Hypothalamus (tissue), 51 donors: ENCODE measurements around the gene GNLY.

Experiments used
- DNase-seq, 51 donors: peaks; one replicate each; lab custom pipeline; 2025; lab: John Stamatoyannopoulos, UW

Gene GNLY

DNA sequence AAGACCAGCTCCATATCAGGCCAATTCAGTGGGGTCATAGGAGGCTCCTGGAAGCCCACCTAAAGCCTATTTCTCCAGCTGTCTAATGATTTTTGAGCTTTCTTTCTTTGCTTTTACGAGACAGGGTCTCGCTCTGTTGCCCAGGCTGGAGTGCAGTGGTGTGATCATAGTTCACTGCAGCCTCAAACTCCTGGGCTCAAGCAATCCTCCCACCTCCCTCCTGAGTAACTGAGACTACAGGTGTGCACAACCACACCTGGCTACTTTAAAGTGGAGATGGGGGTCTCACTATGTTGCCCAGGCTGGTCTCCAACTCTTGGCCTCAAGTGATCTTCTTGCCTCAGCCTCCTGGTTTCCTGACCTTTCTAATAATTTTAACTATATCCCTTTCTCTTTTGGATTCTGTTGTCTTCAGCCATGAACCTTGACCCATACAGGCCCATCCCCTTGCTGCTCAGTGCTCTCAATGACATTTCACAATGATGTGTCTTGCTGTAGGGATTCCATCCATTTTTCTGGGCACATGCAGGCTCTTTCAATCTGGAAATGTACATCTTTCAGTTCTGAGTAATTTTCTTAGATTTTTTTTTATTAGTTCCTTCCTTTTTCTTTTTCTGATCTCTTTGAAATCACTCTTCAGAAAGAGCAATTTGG lies 29.7 kb downstream of the GNLY start:
- no peak for DNase-seq

DNA sequence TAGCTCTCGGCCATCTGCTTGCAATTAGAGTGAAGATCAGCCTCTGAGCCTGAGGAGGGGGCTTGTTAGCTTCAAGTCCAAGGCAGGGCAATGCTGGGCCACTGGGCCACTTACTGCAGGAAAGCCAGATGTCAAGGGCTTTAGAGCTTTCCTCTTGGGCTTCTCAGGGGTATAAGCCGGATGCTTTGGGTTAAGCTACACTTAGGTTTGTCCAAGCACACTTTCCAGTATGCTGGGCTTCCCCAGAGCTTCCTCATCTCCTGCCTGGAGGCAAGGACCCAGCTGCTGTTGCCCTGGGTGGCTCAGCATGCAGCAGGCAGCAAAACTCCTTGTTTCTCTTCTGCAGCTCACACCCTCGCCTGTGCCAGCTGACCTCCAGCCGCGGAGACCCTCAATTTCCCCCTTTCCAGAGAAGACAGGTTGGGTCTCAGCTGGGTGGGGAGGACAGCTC lies 30.6 kb downstream of the GNLY start:
- DNase-seq, result no peak

DNA sequence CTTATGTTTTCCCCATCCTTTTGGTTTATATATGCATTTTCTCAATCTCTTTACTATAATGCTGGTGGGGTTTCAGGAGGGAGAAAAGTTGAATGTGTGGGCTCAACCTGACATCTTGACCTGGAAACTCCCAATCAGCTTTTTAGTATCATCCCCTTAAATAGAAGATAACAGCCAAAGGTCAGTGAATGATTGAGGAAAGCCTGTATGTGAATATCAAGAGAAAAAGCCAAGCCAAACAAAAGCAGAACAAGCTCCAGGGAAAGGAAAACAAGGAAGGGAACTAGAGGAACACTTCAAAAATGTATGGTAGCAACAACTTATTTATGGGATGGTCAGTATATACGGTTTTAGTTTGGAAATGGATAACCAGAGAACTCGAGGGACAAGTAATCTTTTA lies 31.3 kb downstream of the GNLY start:
- no peak for DNase-seq

DNA sequence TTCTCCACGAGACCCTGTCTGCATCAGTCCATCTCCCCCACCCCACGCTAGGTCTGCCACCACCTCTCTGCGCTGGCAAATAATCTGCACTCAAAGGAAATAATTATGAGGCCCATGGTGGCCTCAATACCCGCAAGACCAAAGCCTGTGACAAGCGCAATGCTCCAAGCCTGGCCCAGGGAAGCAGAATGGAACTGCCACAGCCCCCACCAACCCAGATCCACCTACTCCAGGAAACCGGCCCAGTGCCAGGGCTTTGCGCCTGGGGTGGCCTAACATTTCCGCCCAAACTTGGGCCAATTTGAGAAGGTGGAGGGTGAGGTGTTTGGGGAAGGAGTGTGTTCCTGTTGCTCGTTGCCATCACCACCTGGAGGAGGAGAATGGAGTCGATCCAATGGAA lies 33.6 kb downstream of the GNLY start:
- no peak for DNase-seq

DNA sequence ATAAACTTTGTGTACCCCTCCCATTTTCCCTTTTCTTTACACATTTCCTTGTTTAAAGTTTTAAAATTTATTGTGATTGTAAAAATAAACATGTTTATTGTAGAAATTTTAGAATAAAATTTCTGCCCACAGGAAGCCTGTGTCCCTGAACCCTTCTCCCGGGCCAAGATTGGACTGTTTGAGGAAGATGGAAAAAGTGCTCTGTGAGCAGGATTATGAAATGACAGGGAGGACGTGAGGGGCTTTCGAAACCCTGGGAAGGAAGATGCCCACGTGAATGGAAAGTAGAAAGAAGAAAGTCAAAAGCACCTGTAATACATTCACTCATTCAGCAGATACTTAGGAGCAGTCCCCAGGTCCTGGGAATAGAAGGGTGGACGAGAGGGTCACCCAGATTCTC lies 34.2 kb downstream of the GNLY start:
- DNase-seq, result no peak

DNA sequence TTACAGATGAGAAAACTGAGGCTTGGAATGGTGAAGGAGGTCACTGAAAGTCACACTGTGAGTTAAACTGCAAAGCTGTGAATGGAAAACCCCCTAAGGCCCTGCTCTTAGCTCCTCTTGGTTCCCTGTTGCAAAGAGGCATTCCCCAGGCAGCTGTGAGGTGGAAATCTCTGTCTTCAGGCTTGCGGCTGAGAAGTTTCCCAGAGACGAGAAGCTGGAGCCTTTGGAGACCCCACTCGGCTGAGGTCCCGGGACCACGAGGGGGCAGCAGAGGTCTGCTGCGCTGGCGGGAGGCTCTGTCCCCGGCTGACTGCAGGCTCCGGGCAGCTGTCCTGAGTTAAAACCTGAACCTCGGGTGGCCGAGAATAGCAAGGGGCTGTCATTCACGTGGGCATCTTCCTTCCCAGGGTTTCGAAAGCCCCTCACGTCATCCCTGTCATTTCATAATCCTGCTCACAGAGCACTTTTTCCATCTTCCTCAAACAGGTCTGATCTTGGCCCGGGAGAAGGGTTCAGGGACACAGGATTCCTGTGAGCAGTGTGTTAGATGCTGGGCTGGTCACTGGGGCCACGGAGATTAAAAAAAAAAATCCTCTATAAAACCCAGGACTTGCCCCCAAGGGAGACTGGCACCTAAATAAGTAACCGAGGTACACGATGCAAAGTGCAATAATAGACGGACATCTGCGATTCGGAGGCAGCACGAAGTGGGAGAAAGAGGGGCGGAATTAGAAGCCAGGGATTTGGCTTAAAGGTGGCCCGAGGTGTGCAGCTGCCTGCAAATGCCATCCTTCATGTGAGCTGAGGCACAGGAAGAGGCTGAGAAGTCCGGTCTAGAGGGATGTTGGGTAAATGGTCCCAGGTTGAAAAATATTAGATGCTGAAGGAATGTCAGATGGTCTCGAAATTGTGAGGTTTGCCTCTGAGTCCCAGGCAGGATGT lies 35.0 kb downstream of the GNLY start:
- DNase-seq, result peak in 50 of 51 donors; percentile 42 to 91 (median 80)

DNA sequence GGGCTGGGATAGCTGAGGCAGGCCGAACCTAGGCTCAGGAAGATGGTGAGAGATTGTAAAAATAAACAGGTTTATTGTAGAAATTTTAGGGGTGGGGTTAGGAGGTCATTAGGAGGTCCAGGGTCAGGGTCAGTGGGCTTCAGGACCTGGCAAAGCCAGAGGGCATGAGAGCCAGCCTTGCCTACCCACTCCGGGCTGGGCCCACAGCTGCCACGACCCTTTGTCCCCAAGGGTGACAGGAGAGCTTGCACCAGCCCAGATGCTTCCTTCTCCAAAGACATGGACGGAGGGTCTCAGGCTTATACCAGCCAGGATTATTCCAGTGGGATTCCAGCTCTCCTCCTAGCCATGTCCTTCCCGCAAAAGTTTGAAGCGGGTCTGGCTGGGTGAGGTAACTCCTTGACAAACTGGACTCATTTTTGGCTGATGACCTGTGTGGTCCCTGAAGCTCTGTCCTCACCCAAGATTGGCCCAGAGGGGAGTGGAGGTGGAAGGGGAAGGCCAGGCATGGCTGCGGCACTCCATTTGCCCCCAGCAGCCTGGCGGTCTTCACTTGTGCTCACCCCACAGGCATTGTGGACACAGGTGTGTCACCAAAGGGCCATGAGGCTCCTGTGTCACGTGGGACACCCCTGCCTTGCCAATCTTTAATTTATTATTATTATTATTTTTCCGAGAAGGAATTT lies 35.8 kb downstream of the GNLY start:
- DNase-seq, result no peak

DNA sequence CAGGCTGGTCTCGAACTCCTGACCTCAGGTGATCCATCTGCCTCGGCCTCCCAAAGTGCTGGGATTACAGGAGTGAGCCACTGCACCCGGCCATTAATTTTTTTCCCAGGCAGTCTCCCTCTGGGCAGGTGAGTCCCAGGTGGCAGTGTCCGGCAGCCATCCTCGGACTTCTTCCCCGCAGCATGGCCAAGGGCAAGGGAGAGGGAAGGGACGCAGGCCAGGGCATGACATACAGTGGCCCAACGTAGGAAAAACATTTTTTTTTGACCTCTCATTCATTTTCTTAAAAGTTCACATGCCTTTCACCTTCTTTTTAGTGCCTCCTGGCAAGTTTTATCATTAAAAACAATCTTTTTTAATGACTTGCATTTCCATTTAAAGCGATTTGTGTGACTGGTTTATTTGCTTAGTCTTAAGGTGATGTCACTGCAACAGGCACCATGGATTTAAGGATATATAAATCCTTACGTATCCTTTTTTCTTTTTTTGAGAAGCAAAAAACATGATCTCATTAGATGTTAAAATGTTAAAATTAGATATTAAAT lies 36.6 kb downstream of the GNLY start:
- DNase-seq, result no peak

DNA sequence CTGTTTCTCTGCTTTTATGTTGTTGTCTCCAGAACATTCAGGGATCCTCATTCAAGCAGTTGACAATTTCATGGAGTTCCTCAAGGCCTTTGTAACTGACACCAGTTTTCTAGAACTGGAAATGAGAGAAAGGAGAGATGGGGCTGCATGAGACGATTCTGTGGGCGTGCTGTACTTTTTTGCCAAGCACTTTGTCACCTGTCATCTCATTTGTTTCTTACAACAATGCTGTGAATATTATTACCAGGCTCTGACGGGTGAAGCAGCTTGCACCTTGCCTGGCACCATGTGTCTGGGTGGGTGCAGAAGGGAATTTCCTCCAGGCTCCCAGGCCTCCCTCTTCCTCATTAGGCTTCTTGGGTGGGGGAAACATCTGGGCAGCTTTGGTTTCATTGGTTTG lies 37.4 kb downstream of the GNLY start:
- DNase-seq, result no peak

DNA sequence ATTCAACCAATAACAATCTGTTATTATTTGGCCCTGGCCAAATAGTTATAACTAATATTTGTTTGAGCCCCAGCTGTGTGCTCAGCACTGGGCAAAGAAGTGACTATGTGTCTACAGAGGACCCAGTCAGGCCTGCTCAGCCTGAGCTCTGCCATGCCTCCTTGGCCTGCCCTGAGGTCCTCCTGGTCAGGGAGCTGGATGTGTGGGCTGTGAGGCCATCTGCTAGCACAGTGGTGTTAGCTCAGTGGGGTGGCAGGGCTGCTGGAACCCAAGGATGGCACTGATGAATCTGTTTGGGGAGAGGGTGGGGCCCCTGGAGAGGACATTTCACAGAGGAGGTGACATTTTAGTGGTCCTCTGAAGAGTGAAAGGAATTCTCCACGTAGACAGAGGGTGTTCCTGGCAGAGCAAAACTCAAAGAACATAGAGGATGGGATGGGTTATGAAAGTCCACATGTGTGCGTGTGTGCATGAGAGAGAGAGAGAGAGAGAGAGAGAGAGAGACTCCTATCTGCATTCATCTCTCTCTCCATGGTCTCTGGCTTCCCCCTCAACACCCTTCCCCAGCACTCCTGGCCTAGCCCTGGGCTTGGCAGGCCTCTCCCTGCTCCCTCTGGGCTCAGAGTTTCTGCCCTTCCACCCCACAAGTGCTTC lies 38.4 kb downstream of the GNLY start:
- no peak for DNase-seq

DNA sequence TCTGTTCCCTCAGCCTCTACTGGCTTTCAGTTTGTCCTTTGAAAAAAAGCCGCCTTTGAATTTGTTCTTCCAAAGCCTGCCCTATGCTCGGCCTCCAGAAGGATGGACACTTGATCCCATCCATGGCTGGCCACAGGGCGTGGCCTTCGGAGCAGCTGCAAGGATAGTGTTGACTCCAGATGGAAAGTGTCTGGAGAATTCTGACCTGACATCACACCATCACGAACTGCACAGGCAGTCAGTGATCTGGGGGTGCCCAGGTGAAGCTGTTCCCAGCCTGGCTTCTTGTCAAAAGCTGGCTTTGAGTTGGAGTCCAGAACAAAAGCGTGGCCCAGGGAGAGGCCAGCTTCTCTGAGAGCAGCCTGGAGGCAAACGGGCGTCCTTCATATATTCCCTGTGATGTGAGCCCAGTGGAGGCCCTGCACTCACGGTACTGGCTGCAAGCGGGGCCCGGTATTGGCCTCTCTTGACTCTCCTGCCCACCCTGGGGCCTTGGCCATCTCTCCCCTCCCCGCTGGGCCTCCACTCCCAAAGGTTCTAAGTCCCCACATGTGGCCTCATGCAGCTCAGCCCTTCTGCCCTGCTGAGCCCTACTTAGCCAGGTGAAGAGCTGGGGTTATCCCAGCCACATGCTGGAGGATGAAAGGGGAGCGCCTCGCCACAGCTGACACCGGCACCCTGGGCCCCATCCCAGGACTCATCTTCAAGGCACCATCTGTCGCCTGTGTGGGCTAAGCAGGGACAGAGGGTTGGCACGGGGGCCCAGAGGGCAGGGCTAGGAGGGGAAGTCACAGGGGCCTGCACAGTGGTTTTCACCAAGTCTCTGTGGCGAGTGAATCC lies 39.2 kb downstream of the GNLY start:
- DNase-seq, result no peak

DNA sequence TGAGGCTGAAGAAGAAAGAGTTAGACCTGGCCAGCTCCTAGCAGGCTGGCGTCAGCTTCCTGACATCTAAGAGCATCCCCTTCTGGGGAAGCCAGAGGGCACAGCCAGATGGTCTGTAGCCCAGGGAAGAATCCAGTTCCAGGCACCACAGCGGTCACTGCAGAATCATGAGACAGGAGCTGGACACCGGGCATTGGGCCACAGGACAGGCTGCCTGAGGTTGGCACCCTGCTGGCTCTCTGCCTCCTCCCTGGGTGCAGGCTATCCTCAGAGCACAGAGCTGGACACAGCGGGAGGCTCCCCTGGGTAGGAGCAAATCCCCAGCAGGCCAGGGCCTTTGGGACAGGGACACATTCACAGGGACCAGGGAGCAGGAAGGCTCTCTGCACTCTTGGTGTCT lies 39.9 kb downstream of the GNLY start:
- DNase-seq, result peak in 16 of 51 donors; percentile 22 to 61 (median 36)

DNA sequence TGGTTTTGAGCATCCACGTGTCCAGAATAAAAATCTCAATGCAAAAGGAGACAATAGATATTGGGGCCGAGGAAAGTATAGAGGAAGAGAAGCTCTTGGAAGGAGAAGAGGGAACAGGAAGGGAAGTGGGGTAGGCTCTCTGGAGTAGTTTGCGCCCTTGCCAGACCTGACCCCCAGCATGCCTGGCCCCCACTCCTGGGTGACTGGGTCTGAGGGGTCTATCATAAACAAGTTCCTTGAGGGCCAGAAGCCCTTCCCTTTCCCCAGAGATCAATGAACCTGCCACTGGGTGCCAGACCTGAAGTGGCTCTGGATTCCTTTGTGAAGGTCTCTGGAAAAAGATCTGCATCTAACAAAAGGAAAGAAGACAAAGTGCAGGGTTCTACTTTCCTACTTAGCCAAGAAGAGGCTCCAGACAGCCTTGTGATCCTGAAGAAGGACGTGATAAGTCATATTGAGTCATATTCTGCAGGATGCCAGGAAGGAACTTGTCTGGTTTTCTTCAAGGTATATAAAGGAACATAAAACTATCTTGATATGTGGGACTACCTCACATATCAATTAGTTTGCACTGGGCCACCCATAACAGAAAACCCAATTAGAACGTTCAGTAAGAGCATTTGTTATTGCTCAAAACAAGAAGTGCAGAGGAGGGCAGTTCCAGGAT lies 40.9 kb downstream of the GNLY start:
- no peak for DNase-seq

DNA sequence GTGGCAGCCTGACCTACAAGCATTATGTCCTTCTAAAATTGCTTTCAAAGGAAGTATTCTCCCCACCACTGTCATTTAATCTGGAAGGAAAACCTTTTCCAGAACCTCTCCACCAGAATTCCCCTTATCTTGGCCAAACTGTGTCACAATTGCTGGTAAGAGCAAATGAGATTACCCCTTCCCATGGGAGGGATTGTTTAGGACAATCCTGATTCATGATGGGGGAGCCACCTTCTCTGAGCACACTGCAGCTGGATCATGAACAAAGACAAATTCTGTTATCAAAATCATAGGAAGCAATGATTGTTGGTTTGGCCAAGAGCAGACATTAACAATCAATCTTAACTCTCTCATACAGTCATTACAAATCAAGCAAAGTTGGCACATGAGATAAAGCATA lies 41.5 kb downstream of the GNLY start:
- DNase-seq, result no peak

DNA sequence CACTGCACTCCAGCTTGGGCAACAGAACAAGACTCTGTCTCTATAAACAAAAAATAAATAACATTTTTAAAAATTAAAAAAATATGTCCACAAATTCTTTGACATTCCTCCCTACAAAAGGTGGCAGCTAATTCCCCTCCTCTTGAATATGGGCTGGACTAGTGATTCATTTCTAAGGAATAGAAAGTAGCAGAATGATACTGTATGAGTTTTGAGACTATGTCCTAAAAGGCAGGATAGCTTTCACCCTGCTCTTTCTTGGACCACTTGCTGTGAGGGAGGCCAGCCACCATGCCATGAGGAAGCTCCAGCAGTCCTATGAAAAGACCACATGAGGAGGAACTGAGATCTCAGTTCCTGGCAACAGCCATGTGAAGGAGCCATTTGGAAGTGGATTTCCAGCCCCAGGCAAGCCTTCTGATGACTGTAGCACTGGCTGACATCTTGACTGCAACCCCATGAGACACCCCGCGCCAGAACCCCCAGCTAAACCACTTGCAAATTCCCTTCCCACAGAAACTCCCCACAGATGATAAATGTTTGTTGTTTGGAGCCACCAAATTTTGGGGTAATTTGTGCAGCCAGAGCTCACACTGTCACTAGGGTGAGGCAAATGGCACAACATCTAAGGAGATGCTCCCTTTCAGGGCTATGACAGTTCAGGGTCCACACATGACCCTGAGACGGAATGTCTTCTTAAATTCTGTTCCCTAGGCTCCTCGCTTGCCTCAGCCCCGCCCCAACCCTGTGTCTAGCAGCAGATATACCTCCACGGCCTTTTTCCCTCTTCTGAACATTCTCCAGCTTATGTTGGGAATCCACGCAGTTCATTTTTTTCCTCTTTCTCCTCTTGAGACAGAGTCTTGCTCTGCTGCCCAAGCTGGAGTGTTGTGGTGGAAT lies 42.5 kb downstream of the GNLY start:
- DNase-seq, result no peak

DNA sequence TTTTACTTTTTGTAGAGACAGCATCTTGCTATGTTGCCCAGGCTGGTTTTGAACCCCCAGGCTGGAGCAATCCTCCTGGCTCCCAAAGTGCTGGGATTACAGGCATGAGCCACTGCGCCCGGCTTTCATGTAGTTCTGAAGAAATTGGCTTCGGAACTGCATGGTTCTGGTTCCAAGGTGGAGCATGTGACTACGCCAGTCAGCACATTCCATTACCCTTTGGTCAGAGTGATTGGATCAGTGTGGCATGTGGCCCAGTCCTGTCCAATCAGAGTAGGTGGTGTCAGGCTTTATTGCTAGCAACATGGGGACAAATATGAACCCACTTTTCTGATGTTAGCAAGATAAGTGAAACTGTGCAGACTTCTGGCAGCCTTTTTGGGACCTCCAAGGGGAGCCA lies 43.3 kb downstream of the GNLY start:
- DNase-seq, result peak in 1 of 51 donors; percentile 10

DNA sequence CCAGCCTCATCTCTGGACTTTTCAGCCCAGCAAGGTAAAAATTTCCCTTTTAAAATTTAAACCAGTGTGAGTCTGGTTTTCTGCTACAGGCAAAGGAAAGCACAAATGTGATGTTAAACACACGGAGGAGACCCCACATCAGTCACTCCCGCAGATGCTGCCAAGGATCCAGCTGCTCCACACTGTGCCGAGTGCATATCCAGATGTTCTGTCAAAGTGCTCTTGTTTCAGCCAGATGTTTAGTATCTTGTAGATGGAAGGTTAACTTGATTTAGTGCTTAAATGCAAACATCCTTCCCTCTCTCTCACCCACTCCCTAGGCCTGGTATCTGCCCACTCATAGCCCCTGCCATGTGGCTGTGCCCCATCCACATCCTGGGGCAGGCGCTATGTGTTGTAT lies 43.8 kb downstream of the GNLY start:
- no peak for DNase-seq

DNA sequence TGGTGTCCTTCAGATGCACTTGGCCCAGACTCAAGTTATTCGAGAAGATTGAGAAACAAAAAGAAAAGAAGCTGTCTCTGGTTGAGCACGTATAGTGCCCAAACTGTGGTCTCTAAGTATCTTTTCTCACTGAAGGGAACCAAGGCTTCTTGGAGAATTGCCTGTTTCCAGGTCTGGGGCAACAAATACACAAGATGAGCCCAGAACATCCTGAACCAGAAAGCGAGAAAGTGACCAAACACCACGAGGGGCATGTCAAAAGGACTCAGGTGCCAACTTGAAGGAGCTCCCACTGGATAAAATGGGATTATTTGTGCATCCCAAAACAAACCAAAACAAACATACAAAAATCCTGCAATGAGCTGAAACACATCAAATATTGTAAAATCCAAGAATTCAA lies 46.0 kb downstream of the GNLY start:
- no peak for DNase-seq
